Stimulated activated CD8-positive, alpha-beta memory T cell treated with anti-CD3 and anti-CD28 coated beads, Interleukin-2, amount 100 ng/mL, for 1 hour (primary cell): ENCODE results near the gene LRBA.
"Not testable (repeated sequence)": the region's sequence is repeated elsewhere in the genome, so short reads cannot be mapped to it uniquely, and the experiment has no call there.

Experiments
- DNase-seq, 2 donors: peaks; one replicate each; pipeline ENCODE4 v3.0.0-alpha.2; 2020; ENCODE audit warnings: low read depth in 2 of 2

Gene LRBA

GRCh38 chr4:150679018-150679764 is 335.9 kb downstream of the LRBA start:
- no peak for DNase-seq

- DNase-seq = no peak
Observed at GRCh38 chr4:150673793-150674192, 341.3 kb downstream of the LRBA start.

- no peak for DNase-seq
Observed at GRCh38 chr4:150668824-150669223, 346.3 kb downstream of the LRBA start.

- DNase-seq = no peak
Observed at GRCh38 chr4:150664935-150665334, 350.1 kb downstream of the LRBA start.

- no peak for DNase-seq
Observed at GRCh38 chr4:150662686-150663085, 352.4 kb downstream of the LRBA start.

GRCh38 chr4:150661551-150661950 is 353.5 kb downstream of the LRBA start:
- not testable (repeated sequence) for DNase-seq

GRCh38 chr4:150658258-150658657 is 356.8 kb downstream of the LRBA start:
- not testable (repeated sequence) for DNase-seq

- DNase-seq = no peak
Observed at GRCh38 chr4:150656891-150657290, 358.2 kb downstream of the LRBA start.

- DNase-seq = no peak
Observed at GRCh38 chr4:150650751-150651150, 364.3 kb downstream of the LRBA start.

- no peak for DNase-seq
Observed at GRCh38 chr4:150648123-150648522, 367.0 kb downstream of the LRBA start.

- no peak for DNase-seq
Observed at GRCh38 chr4:150647008-150647407, 368.1 kb downstream of the LRBA start.

- DNase-seq = no peak
Observed at GRCh38 chr4:150641612-150642011, 373.5 kb downstream of the LRBA start.

- no peak for DNase-seq
Observed at GRCh38 chr4:150632639-150633038, 382.4 kb downstream of the LRBA start.

GRCh38 chr4:150628073-150628472 is 387.0 kb downstream of the LRBA start:
- DNase-seq = no peak

GRCh38 chr4:150625033-150625432 is 390.1 kb downstream of the LRBA start:
- no peak for DNase-seq

GRCh38 chr4:150624055-150624454 is 391.0 kb downstream of the LRBA start:
- no peak for DNase-seq

GRCh38 chr4:150619042-150619441 is 396.0 kb downstream of the LRBA start:
- no peak for DNase-seq

GRCh38 chr4:150609131-150609530 is 406.0 kb downstream of the LRBA start:
- DNase-seq = no peak

GRCh38 chr4:150600812-150601445 is 414.2 kb downstream of the LRBA start:
- DNase-seq = no peak

GRCh38 chr4:150599547-150599946 is 415.5 kb downstream of the LRBA start:
- DNase-seq = no peak

- DNase-seq = no peak
Observed at GRCh38 chr4:150598909-150599308, 416.2 kb downstream of the LRBA start.

- no peak for DNase-seq
Observed at GRCh38 chr4:150593996-150594395, 421.1 kb downstream of the LRBA start.

- no peak for DNase-seq
Observed at GRCh38 chr4:150591904-150592303, 423.2 kb downstream of the LRBA start.

- no peak for DNase-seq
Observed at GRCh38 chr4:150591406-150591805, 423.7 kb downstream of the LRBA start.
